ENCODE measurements around the gene IL31. TPM values are rescaled to one million over a fixed set of nuclear protein-coding genes. Genes with fewer than 3 reads are reported as not detected.
"Not testable (repeated sequence)": the region's sequence is repeated elsewhere in the genome, so short reads cannot be mapped to it uniquely, and the experiment has no call there.

IL31 gene
- not detected in 2 replicates for total RNA-seq (2014; rRNA removed; shearing (Covaris generic))
- polyA plus RNA-seq (2014; cell fraction: nucleus; rRNA removed), result not detected in 2 replicates

DNA sequence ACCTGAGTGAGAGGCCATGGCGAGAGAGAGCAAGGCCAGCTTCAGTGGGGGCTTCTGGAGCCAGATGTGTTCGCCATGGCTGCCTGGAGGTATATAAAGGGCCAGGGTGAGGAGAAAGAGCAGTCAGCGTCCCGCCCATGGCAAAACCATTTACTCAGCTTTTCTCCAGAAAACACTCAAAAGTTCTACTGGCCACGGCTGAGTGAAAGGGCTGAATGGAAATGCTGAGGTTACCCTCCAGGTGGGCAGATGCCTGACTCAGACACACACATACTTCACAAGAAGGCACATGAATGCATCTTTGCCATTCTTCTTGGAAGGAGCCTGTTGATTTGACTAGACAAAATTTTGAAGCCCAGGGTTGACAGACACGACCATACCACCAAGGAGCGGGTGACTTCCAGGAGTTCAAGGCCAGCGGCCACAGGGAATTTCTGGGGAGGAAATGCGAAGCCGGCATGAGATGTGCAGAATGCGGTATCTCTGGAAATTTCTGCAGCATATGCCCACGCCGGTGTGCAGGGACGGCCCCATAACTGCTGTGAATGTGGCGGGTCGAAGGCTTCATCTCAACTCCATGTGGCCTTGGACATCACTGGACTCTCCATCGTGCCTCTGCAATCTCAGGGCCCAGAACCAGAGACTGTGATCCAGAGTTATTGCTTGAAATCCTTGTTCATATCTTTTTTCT lies at the start of gene IL31:
IL31 (minus strand) TSS at position 67 of the 691 bp plus-strand sequence; CDS start at position 18, 49 bp downstream.
- no peak for DNase-seq (ENCODE audit: extremely low read depth, low read depth)

DNA sequence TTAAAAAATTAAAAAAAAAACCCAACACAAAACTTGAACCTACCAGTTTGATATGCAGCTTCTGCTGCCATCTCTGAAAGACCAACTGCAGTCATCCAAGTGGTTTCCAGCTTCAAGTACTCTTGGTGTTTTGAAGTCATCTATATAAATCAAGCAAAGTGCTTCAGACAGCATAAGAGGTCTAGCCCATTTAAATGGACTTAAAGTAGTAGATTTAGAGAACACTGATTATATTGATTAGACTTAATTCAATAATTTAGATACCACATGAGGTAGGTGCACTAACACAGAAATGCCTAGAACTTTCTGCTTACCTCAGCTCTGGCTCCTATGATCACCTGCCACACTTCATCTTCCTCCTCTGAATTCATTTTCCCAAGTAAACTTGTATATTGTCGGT lies 42.4 kb upstream of the IL31 start:
- DNase-seq (ENCODE audit: extremely low read depth, low read depth), result no peak

DNA sequence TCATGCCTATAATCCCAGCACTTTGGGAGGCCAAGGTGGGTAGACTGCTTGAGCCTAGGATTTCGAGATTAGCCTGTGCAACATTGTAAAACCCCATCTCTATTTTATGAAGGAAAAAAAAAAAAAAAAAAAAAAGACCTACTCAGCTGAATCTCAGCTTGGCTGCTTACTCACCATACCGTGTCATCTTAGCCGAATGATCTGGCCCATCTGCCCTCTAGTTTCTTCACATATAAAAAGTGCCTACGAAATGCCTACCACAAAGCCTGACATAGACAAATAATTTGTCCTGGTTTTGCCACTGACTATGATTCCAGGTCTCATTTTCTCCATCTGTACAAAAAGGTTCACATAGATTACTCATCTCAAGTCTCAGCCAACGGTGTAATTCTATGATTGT lies 41.8 kb upstream of the IL31 start:
- no peak for DNase-seq (ENCODE audit: extremely low read depth, low read depth)

DNA sequence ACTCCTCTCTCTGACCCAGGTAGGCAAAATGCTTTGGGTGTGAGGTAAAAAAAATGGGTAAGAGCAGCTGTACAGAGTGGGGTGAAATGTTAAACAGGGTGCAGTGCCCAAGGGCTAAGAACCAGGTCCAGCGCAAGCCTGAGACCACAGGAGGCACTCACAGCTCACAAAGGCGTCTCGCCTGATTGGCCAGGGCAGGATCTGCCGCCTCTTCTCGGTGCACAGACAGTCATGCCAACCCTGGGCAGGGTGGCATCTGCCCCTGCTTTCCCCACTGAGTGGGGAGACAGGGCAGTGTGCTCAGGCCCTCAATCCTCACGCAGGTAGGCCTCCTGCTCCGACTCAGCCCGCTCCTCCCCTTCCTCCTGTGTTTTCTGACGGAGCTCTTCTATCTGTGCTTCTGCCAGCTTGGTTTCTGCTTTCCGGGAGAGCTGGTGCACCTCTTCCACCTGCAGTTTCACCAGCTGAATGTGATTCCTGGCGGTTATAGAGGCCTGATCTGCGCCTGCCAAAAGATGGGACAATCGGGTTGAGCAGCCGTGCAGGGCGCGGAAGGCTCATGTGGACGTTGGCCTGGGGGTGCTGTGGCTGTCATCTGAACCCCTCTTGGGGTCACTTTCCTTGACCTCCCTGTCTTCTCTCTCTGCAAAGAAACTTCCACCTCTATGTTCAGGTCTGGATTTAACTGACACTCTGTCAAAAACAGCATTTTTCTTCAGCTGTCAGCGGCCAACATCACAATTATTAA lies 34.2 kb upstream of the IL31 start:
- DNase-seq (ENCODE audit: extremely low read depth, low read depth), result no peak

DNA sequence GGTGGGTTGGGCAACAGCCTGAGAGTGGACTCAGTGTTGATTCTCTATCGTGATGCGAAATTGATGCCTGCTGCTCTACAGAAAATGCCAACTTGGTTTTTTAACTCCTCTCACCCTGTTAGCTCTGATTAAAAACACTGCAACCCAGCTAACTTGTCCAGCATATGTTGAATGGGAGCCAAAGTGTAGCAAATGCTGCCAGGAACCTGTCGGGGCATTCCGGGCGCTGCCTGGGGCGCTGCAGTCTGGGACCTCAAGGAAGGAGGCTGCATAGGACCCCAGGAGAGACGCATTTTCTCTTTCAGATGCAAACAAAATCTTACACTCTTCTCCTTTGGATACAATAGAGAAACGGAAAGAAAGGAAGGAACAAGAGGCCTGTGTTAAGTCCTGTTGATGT lies 33.4 kb upstream of the IL31 start:
- DNase-seq (ENCODE audit: extremely low read depth, low read depth), result no peak

DNA sequence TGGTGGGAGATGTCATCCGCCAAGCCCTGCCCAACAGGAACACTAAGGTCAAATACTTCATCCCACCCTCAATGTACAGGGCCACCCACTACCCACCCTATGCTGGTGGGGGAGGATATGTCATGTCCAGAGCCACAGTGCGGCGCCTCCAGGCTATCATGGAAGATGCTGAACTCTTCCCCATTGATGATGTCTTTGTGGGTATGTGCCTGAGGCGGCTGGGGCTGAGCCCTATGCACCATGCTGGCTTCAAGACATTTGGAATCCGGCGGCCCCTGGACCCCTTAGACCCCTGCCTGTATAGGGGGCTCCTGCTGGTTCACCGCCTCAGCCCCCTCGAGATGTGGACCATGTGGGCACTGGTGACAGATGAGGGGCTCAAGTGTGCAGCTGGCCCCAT lies 33.0 kb upstream of the IL31 start:
- DNase-seq (ENCODE audit: extremely low read depth, low read depth), result no peak

DNA sequence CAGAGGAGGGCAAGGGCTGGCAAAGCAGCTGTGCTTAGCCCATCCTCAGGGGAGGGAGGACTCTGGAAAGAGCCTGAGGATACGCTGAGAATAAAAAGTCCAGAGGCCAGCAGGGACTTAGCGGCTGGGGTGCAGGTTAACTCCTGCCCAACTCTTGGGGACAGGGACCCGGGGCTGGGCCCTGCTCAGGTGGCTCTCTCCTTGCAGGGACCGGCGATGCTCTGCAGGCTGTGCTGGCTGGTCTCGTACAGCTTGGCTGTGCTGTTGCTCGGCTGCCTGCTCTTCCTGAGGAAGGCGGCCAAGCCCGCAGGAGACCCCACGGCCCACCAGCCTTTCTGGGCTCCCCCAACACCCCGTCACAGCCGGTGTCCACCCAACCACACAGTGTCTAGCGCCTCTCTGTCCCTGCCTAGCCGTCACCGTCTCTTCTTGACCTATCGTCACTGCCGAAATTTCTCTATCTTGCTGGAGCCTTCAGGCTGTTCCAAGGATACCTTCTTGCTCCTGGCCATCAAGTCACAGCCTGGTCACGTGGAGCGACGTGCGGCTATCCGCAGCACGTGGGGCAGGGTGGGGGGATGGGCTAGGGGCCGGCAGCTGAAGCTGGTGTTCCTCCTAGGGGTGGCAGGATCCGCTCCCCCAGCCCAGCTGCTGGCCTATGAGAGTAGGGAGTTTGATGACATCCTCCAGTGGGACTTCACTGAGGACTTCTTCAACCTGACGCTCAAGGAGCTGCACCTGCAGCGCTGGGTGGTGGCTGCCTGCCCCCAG lies 32.3 kb upstream of the IL31 start:
- no peak for DNase-seq (ENCODE audit: extremely low read depth, low read depth)

DNA sequence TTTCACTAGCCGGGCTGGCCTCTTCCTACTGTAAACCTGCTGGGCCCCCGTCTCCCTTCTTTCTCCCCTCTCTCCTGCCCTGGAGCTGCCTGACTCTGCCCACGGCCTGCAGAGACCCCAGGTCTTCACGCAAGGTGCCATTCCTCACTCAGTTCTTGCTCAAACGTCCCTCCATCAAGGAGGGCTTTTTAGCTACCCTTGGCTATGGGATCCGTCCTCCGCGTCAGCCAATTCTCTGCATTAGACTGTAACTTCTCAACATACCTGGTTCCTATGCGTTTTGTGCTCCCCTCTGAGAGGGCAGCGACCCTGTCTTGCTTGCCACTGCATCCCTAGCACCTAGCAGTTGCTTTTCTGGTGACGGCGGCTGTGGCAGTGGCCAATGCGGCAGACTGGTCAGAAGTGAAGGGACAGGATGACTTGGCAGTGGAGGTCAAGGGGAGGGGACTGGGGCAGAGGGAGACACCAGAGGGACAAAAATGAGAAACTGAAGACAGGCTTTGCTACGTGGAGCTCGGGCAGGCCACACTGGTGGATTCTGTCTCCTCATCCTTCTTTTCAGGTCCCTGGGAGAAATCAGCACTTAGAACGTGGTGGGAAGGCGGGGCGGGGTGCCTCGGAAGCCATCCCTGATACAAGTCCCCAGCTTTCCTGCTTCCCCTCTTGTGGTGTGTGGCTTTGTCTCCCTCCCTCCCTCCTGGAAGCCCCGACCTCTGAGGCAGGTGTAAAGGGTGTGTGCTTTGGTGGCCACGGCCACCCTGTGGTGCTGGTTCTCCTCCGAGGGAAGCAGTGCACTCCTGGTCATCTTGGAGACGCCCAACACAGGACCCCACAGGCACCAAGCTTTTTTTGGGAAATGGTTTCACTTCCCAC lies 31.3 kb upstream of the IL31 start:
- DNase-seq (ENCODE audit: extremely low read depth, low read depth), result no peak

DNA sequence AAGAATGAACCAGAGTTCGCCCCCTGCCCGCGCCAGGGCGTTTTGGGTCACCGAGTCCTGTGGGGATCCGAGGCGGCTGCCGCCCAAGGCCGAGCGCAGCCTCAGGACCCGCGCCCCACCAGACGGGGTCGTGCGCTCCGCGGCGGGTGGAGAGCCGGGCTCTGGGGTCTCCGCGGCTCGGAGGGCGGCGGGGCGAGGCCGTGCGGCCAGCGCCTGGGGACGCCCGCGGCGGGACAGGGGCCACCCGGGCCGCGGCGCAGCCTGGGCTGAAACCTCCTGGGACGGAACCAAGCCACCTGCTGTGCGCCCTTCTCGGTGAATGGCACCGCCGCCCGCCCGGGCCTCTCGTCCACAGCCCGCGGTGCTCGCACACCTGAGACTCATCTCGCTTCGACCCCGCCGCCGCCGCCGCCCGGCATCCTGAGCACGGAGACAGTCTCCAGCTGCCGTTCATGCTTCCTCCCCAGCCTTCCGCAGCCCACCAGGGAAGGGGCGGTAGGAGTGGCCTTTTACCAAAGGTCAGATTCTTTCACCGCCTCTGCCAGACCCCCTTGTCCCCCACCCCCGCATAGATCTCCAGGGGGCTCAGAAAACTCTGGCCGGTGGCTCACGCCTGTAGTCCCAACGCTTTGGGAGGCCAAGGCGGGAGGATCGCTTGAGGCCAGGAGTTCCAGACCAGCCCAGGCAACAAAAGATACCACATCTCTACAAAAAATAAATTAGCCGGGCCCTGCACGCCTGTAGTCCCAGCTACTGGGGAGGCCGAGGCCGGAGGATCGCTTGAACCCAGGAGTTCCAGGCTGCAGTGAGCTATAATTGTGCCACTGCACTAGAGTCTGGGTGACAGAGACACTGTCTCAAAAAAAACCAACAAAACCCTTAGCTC lies 30.4 kb upstream of the IL31 start:
- no peak for DNase-seq (ENCODE audit: extremely low read depth, low read depth)

DNA sequence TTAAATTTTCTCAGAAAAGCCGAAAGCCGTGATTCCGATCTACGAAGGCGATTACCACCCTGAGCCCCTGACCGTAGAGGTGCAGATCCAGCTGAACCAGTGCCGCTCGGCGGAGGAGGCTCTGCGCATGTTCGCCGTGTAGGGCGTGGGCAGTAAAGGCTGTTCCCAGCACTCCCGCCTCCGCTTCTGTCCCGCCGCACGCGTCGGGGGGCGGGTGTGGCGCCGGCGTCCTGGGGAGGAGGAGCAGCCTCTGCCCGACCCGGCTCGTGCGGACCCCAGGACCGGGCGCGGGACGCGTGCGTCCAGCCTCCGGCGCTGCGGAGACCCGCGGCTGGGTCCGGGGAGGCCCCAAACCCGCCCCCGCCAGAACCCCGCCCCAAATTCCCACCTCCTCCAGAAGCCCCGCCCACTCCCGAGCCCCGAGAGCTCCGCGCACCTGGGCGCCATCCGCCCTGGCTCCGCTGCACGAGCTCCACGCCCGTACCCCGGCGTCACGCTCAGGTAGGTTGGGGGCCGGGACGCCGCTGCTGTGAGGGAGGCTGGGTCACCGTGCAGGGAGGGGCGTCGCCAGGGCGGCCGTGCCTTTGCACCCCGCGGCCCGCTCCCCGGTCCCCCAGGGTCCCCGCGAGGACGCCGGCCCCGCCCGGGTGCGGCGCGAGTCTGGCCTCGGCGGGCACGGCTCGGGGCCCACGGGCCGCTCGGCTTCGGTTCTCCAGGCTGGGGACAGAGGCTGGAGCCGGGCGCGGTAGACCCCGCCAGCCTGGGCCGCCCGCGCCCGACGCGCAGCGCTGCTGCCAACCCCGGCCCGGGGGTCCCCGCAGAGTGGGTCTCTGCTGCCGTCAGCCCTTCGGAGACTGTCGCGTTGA lies 29.5 kb upstream of the IL31 start, which contains the start of gene B3GNT4:
B3GNT4 (plus strand) TSS at position 409 of the 866 bp plus-strand sequence. CDS start 910 bp downstream, outside the sequence.
- peak; percentile 43 for DNase-seq (ENCODE audit: extremely low read depth, low read depth)

DNA sequence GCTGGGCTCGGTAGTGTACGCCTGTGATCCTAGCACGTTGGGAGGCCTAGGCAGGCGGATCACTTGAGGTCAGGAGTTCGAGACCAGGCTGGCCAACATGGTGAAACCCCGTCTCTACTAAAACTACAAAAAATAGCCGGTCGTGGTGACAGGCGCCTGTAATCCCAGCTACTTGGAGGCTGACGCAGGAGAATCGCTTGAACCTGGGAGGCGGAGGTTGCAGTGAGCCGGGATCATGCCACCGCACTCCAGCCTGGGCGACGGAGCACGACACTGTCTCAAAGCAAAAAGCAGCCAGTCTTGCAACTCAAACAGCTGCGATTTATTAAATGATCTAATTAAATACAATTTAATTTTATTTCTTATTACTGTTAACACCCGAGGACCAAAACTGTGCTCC lies 28.8 kb upstream of the IL31 start:
- not testable (repeated sequence) for DNase-seq (ENCODE audit: extremely low read depth, low read depth)

DNA sequence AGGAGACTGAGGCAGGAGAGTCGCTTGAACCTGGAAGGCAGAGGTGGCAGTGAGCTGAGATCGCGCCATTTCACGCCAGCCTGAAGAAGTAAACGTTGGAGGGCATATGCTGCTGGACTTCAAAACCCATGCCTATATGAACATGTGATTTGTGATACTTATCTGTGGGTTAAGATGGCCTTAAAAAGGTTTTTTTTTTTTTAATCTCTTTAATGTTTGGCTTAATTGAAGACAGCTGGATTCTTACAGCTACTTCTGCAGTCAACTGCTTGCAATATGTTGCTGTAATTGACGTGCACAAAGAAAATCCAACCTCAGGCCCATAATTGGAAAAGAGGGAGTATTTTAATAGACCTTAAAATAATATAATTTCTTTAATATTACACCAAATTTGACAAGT lies 28.0 kb upstream of the IL31 start:
- DNase-seq (ENCODE audit: extremely low read depth, low read depth), result no peak

DNA sequence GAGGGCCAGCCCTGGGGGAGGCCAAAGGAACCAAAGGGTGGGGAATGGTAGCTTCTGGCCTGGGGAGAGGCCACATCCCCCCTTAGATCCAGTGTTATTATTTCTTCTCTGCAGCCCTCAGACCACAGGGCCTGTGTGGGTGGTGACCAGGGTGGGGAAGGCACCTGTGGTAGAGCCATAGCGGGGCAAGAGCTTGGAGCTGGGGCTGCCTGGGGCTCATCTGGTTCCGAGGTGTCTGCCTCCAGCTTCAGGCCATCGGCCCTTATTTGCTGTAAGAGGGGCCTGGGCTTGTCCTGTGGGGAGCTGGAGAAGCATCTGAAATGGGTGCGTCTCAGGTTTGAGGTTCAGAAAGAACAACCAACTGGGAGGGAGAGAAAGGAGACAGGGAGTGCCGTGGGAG lies 27.4 kb upstream of the IL31 start:
- no peak for DNase-seq (ENCODE audit: extremely low read depth, low read depth)

DNA sequence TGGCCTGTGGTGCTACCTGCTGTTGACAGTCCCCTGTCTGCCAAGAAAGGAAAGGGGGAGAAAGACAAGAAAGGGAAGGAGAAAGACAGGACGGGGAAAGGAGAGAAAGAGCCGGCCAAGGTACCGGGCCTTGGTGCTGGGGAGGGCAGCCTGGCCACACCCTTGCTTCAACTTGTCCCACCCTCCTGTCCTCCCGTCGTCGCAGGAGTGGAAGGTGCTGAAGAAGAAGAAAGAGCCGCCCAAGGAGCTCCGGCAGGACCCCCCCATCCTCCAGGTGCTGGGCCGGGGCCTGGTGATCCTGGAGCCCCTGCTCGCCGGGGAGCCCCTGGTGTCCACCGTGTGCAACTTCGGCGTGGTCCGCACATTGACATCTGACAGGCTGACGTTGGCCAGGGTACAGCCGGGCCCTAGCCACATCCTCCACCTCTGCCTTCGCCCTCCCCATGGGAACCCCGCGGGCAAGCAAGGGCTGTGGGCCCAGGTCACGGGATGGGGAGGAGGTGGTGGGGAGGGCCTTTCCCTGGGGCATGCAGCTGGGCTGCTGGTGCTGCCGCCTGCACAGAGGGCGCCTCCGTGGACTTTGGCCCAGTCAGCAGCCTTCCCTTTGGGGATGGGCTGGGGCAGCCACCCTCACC lies 26.6 kb upstream of the IL31 start:
- no peak for DNase-seq (ENCODE audit: extremely low read depth, low read depth)

DNA sequence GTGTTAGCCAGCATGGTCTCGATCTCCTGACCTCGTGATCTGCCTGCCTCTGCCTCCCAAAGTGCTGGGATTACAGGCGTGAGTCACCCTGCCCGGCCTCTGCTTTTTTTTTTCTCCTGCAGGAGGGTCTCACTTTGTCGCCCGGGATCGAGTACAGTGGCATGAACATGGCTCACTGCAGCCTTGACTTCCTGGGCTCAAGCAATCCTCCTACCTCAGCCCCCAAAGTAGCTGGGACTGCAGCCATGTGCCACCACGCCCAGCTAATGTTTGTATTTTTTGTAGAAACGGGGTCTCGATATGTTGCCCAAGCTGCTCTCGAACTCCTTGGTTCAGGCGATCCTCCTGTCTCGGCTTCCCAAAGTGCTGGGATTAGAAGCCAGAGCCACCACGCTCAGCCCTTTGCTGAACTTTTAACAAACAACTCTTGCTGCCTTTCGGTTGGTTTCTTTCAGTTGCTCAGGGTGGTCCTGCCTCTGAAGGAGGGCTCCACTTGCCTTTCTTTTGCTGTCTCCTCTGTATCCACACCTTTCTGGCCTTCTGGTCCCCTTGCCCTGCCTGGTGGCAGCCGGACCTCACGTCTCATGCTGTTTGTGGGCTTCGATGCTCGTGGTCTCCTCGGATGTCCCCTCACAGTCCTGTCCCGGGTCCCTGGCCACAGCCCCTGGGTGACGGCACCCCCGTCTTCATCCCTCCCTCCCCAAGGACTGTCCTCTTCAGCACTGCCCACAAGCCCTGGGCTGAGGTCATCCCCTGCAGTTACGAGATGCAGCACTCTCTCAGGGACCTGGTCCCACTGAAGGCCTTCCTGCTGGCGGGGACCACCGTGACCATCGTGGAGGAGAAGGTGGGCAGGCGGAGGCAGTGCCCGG lies 25.7 kb upstream of the IL31 start:
- DNase-seq (ENCODE audit: extremely low read depth, low read depth), result no peak

DNA sequence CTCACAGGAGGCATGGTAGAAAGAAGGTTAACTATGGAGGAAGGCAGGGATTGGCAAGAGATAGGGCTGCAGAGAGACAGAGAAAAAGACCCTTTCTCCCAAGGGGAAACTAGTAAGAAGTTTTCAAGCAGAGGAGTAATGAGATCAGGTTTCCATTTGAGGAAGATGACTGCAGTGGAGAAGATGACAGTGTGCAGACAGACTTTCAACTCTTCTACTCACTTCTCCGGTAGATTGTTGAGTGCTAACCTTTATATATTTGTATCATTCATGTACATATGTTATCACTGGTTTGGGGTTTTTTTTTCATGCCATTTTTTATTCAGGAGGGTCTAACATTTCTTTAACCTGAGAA lies 23.6 kb upstream of the IL31 start:
- DNase-seq (ENCODE audit: extremely low read depth, low read depth), result no peak

DNA sequence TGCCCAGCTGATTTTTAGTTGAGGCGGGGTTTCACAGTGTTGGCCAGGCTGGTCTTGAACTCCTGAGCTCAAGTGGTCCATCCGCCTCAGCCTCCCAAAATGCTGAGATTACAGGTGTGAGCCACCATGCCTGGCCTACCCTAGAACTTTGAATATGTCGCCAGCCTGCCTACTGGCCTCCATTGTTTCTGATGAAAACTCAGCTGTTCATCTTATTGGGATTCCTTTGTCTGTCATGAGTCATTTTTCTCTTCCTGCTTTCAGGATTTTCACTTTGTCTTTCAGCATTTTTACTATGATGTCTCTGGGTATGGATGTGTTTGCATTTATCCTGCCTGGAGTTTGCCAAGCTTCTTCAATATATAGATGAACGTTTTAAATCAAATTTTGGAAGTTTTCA lies 21.4 kb upstream of the IL31 start:
- DNase-seq (ENCODE audit: extremely low read depth, low read depth), result no peak
